RWPE2 (cell line): ENCODE measurements around the gene DGUOK.
A peak's percentile ranks its signal among the peaks of the same experiment; 100 is the strongest.

ENCODE experiments used
- ATAC-seq: fragments of 200-7000 bp; cut with Tn5 transposase; 3 replicates; pipeline ENCODE4 v1.9.1; 2021; ENCODE audit warnings: low read depth
- DNase-seq: peaks from one replicate; pipeline ENCODE4 v3.0.0-alpha.2; 2020; ENCODE audit warnings: low spot score
- H3K27ac ChIP-seq: fragments of 450-650 bp; 2 replicates; pipeline ENCODE4 v1.5.1; 2017; ENCODE audit warnings: mild to moderate bottlenecking; ENCODE audit not compliant: poor library complexity, severe bottlenecking
- H3K27me3 ChIP-seq: fragments of 250-450 bp; sonication (Bioruptor Pico); 2 replicates; pipeline ENCODE4 v1.5.1; 2021; ENCODE audit warnings: mild to moderate bottlenecking, moderate library complexity; ENCODE audit not compliant: insufficient read depth, poor library complexity, severe bottlenecking
- H3K36me3 ChIP-seq: fragments of 250-450 bp; sonication (Bioruptor Pico); 2 replicates; pipeline ENCODE4 v1.5.1; 2020; ENCODE audit warnings: low read depth, mild to moderate bottlenecking, moderate library complexity
- H3K4me1 ChIP-seq: fragments of 250-450 bp; sonication (Bioruptor Pico); 2 replicates; pipeline ENCODE4 v1.5.1; 2021; ENCODE audit warnings: mild to moderate bottlenecking, moderate library complexity; ENCODE audit not compliant: insufficient read depth, poor library complexity, severe bottlenecking
- H3K4me3 ChIP-seq: fragments of 250-450 bp; sonication (Bioruptor Pico); 2 replicates; pipeline ENCODE4 v1.5.1; 2021; ENCODE audit warnings: mild to moderate bottlenecking, moderate library complexity; ENCODE audit not compliant: severe bottlenecking
- H3K9me3 ChIP-seq: fragments of 250-450 bp; sonication (Bioruptor Pico); 2 replicates; pipeline ENCODE4 v1.5.1; 2021; ENCODE audit warnings: mild to moderate bottlenecking, moderate library complexity; ENCODE audit not compliant: severe bottlenecking
- TF ChIP-seq, protein P1 (sequence below): fragments of 450-650 bp; IDR thresholded peaks from one replicate; pipeline ENCODE4 v1.5.1; 2017; ENCODE audit warnings: mild to moderate bottlenecking, moderate library complexity; ENCODE audit not compliant: poor library complexity, severe bottlenecking

DGUOK gene

DNA sequence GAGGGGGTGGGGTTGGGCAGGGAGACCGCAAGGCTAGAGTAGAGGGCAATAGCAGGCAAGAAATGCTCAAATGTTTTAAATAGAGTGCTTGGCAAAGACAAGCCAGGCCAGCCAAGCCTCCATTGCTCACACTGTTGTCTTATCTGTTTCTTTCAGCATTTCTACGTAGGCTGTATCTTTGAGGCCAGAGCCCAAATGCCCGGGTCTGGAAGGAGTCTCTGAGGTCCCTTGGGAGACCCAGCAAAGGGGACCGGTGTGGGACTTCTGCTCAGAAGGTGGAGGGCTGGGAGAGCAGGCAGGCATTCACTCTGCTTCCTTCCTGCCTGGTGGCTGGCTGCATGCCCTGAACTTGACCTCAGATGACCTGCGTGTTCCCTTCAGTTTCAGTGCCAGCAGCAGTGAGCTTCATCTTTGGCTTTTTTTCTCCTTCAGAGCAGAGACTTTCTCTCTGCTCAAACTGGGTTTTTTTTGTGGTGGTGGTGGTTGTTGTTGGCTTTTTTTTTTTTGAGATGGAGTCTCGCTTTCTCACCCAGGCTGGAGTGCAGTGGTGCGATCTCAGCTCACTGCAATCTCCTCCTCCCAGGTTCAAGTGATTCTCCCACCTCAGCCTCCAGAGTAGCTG lies 44.3 kb downstream of the DGUOK start:
- ATAC-seq (0 out of 3 replicates have a peak, but pooled peaks have one; percentile 31), DNase-seq (no peak)
- no peaks in the 10 kb centered on the region for H3K36me3 ChIP-seq
- TF ChIP-seq, protein P1, sequence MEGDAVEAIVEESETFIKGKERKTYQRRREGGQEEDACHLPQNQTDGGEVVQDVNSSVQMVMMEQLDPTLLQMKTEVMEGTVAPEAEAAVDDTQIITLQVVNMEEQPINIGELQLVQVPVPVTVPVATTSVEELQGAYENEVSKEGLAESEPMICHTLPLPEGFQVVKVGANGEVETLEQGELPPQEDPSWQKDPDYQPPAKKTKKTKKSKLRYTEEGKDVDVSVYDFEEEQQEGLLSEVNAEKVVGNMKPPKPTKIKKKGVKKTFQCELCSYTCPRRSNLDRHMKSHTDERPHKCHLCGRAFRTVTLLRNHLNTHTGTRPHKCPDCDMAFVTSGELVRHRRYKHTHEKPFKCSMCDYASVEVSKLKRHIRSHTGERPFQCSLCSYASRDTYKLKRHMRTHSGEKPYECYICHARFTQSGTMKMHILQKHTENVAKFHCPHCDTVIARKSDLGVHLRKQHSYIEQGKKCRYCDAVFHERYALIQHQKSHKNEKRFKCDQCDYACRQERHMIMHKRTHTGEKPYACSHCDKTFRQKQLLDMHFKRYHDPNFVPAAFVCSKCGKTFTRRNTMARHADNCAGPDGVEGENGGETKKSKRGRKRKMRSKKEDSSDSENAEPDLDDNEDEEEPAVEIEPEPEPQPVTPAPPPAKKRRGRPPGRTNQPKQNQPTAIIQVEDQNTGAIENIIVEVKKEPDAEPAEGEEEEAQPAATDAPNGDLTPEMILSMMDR: no peak
- no peaks in the 10 kb centered on the region for H3K9me3 ChIP-seq
- no peaks in the 10 kb centered on the region for H3K27me3 ChIP-seq
- H3K4me3 ChIP-seq: no peak overlapping the region
- no peak overlapping the region for H3K27ac ChIP-seq
- H3K4me1 ChIP-seq: peaks cover 8% of the 10 kb centered on the region

- peaks cover 8% of the 10 kb centered on the region for H3K4me1 ChIP-seq
- ATAC-seq (no peak), DNase-seq (no peak)
- no peak overlapping the region for H3K4me3 ChIP-seq
- H3K27me3 ChIP-seq: no peaks in the 10 kb centered on the region
- no peaks in the 10 kb centered on the region for H3K9me3 ChIP-seq
- TF ChIP-seq, protein P1: no peak
- H3K36me3 ChIP-seq: no peaks in the 10 kb centered on the region
- H3K27ac ChIP-seq: no peak overlapping the region
These were observed 45.0 kb downstream of the DGUOK start for GRCh38 chr2:73971722-73972121.

DNA sequence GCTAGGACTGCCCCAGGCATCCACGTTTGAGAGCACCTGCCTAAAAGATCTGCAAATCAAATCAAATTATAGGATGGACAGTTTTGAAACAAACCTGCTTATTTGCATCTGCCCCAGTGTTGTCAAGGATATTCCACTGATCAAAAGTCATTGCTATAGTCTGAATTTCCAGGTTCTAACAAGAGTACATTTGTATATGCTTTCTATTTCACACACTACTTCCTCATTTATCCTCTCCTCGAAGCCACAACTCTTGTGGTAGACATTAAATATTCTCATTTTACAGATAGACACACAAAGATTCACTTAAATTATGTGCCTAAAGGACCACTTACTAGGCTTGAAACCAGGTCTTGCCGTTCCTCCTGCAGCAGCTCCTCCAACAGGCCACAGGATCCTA lies 46.2 kb downstream of the DGUOK start:
- ATAC-seq: no peak
- no peaks in the 10 kb centered on the region for H3K36me3 ChIP-seq

GRCh38 chr2:73975731-73976130 lies 49.1 kb downstream of the DGUOK start:
- DNase-seq (no peak), ATAC-seq (no peak)
- peaks cover 2% of the 10 kb centered on the region for H3K9me3 ChIP-seq
- H3K27ac ChIP-seq: no peak overlapping the region
- peaks cover 20% of the 10 kb centered on the region for H3K4me1 ChIP-seq
- H3K36me3 ChIP-seq: no peaks in the 10 kb centered on the region
- TF ChIP-seq, protein P1: no peak
- no peak overlapping the region for H3K4me3 ChIP-seq
- no peaks in the 10 kb centered on the region for H3K27me3 ChIP-seq

More for the DNA sequence above, 46.2 kb downstream of the DGUOK start:
- H3K4me1 ChIP-seq: peaks cover 8% of the 10 kb centered on the region
- no peak overlapping the region for H3K27ac ChIP-seq
- no peaks in the 10 kb centered on the region for H3K27me3 ChIP-seq
- DNase-seq: no peak
- no peaks in the 10 kb centered on the region for H3K9me3 ChIP-seq
- no peak overlapping the region for H3K4me3 ChIP-seq
- TF ChIP-seq, protein P1: no peak

GRCh38 chr2:73976803-73977202 lies 50.1 kb downstream of the DGUOK start:
- TF ChIP-seq, protein P1: no peak
- Histone ChIP-seq H3K36me3 (no peaks in the 10 kb centered on the region), H3K9me3 (peaks cover 2% of the 10 kb centered on the region), H3K4me1 (peaks cover 22% of the 10 kb centered on the region), H3K27me3 (no peaks in the 10 kb centered on the region), H3K4me3 (no peak overlapping the region), H3K27ac (no peak overlapping the region)
- ATAC-seq (no peak), DNase-seq (no peak)
